Astrocyte (in vitro differentiated cells and primary cell): Measurements from ENCODE around the gene ADCYAP1R1. TPM values are rescaled to one million over a fixed set of nuclear protein-coding genes. Genes with fewer than 3 reads are reported as not detected.

Experiments used
- DNase-seq: peaks from one replicate; pipeline ENCODE4 v3.0.0-alpha.2; 2010; ENCODE audit warnings: low read depth
- FAIRE-seq: peaks from 2 replicates; lab custom pipeline; 2011; peaks lifted over from hg19 to GRCh38; lab: Jason Lieb, UNC
- H2AFZ ChIP-seq: 2 replicates; pipeline ENCODE4 v1.6.0; 2012; ENCODE audit warnings: low read depth, low read length, inconsistent platforms
- H3K27ac ChIP-seq: 2 replicates; pipeline ENCODE4 v1.5.1; 2011; ENCODE audit warnings: low read depth, low read length, inconsistent platforms
- H3K27me3 ChIP-seq: 2 replicates; pipeline ENCODE4 v1.6.0; 2011; ENCODE audit warnings: low read length, inconsistent platforms; ENCODE audit not compliant: insufficient read depth
- H3K36me3 ChIP-seq: 2 replicates; pipeline ENCODE4 v1.5.1; 2011; ENCODE audit warnings: low read length, inconsistent platforms; ENCODE audit not compliant: insufficient read depth
- H3K4me1 ChIP-seq: 2 replicates; pipeline ENCODE4 v1.5.1; 2011; ENCODE audit warnings: low read length, inconsistent platforms; ENCODE audit not compliant: insufficient read depth
- H3K4me2 ChIP-seq: 2 replicates; pipeline ENCODE4 v1.6.0; 2012; ENCODE audit warnings: low read length, inconsistent platforms
- H3K4me3 ChIP-seq: 2 replicates; pipeline ENCODE4 v1.5.1; 2011; ENCODE audit warnings: low read depth, mild to moderate bottlenecking, low read length, inconsistent platforms; ENCODE audit not compliant: insufficient read depth
- H3K79me2 ChIP-seq: 2 replicates; pipeline ENCODE4 v1.6.0; 2012; ENCODE audit warnings: mild to moderate bottlenecking, low read length, inconsistent platforms; ENCODE audit not compliant: insufficient read depth
- H3K9ac ChIP-seq: 2 replicates; pipeline ENCODE4 v1.6.0; 2012; ENCODE audit warnings: mild to moderate bottlenecking, low read length, inconsistent platforms
- H3K9me3 ChIP-seq: 2 replicates; pipeline ENCODE4 v1.5.1; 2012; ENCODE audit warnings: low read depth, mild to moderate bottlenecking, low read length, inconsistent platforms; ENCODE audit not compliant: insufficient read depth
- H4K20me1 ChIP-seq: 2 replicates; pipeline ENCODE4 v1.6.0; 2012; ENCODE audit warnings: low read length, inconsistent platforms; ENCODE audit not compliant: insufficient read depth
- H3K27ac Mint-ChIP-seq: one replicate; pipeline ENCODE4 v1.8.0; 2021; ENCODE audit warnings: mild to moderate bottlenecking, mixed read lengths; ENCODE audit not compliant: unreplicated experiment
- H3K27me3 Mint-ChIP-seq: one replicate; pipeline ENCODE4 v1.8.0; 2021; ENCODE audit warnings: low read depth, mixed read lengths; ENCODE audit not compliant: unreplicated experiment
- H3K36me3 Mint-ChIP-seq: one replicate; pipeline ENCODE4 v1.8.0; 2021; ENCODE audit warnings: low read depth, mixed read lengths; ENCODE audit not compliant: unreplicated experiment
- H3K4me1 Mint-ChIP-seq: one replicate; pipeline ENCODE4 v1.8.0; 2021; ENCODE audit warnings: low read depth, mixed read lengths; ENCODE audit not compliant: unreplicated experiment
- H3K4me3 Mint-ChIP-seq: one replicate; pipeline ENCODE4 v1.8.0; 2021; ENCODE audit warnings: mild to moderate bottlenecking, moderate library complexity, mixed read lengths; ENCODE audit not compliant: unreplicated experiment
- H3K9me3 Mint-ChIP-seq: one replicate; pipeline ENCODE4 v1.8.0; 2021; ENCODE audit warnings: mild to moderate bottlenecking, mixed read lengths; ENCODE audit not compliant: unreplicated experiment
- EZH2 ChIP-seq: IDR thresholded peaks from 2 replicates; pipeline ENCODE4 v1.6.1; 2012; ENCODE audit warnings: mild to moderate bottlenecking, low read length, inconsistent platforms; ENCODE audit not compliant: insufficient read depth
- total RNA-seq: library from RNA; stranded (reverse); gene quantifications from 2 replicates; pipeline ENCODE4 v1.2.1, GENCODE V29; 2021
- TF ChIP-seq, protein P1 (sequence below): IDR thresholded peaks from 2 replicates; pipeline ENCODE4 v1.5.1; 2011; ENCODE audit warnings: low read depth, mild to moderate bottlenecking, inconsistent platforms, low read length, moderate library complexity; ENCODE audit not compliant: insufficient read depth

The ADCYAP1R1 gene
- total RNA-seq, 1 donor from 2014 or later, result 0.05 TPM

DNA sequence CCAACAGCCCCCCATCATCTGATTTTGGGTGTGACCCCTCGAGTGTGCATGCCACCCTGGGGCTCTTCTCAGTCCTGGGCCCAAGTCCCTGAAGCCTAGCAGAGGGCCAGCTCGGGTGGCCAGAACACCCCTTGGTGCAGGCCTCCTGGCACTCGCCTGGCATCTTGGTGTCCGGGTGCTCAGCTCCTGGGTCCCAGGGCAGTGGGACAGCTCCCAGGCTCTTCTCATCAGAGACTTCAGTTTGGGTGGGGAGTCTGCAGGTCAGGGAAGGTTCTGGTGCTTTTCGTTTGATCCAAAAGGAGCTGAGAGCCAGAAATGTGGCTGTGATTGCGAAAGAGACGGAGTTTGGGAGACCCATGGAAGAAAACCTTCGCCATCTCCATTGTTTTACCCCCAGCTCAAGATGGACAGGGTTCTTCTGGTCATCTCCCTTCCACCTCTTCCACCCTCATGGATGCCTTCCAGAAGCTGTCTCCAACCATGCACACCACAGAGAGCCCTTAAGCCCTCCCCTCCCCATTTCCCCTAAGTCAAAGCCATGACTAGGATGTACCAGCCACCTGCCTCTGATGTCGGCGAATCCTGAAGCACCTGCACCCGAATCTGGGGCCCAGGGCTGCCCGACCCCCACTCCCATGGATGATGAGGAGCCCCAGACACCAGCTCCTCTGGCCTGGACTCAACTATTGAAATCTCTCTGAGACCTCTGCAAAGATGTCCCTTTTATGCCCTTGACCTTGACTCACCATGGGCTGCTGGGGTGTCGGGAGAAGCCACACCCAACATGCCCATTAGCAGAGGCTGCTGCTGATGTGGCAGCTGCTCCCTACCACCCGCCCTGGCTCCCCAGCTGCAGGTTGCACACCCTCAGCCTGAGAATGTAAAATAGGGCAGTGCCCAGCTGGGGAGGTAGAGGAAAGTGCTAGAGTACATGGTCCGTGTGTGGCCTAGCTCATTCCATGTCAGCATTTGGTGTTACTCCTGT, 55.3 kb downstream of the ADCYAP1R1 start:
- Histone ChIP-seq H3K4me1 (no peaks in the 10 kb centered on the region), H3K4me2 (no peak overlapping the region), H3K27me3 (peaks cover 9% of the 10 kb centered on the region), H3K9me3 (no peaks in the 10 kb centered on the region), H3K4me3 (no peak overlapping the region), H3K27ac (no peak overlapping the region), H2AFZ (no peak overlapping the region), H3K36me3 (no peaks in the 10 kb centered on the region), H3K9ac (no peak overlapping the region), H4K20me1 (no peaks in the 10 kb centered on the region), H3K79me2 (no peaks in the 10 kb centered on the region)
- H3K9me3 Mint-ChIP-seq, result no peaks in the 10 kb centered on the region
- TF ChIP-seq, protein P1, sequence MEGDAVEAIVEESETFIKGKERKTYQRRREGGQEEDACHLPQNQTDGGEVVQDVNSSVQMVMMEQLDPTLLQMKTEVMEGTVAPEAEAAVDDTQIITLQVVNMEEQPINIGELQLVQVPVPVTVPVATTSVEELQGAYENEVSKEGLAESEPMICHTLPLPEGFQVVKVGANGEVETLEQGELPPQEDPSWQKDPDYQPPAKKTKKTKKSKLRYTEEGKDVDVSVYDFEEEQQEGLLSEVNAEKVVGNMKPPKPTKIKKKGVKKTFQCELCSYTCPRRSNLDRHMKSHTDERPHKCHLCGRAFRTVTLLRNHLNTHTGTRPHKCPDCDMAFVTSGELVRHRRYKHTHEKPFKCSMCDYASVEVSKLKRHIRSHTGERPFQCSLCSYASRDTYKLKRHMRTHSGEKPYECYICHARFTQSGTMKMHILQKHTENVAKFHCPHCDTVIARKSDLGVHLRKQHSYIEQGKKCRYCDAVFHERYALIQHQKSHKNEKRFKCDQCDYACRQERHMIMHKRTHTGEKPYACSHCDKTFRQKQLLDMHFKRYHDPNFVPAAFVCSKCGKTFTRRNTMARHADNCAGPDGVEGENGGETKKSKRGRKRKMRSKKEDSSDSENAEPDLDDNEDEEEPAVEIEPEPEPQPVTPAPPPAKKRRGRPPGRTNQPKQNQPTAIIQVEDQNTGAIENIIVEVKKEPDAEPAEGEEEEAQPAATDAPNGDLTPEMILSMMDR, result no peak
- TF ChIP-seq EZH2, result no peak
- no peak for DNase-seq
- H3K27ac Mint-ChIP-seq, result no peak overlapping the region
- peak overlapping the region; percentile 57 for H3K4me3 Mint-ChIP-seq
- no peak for FAIRE-seq
- no peaks in the 10 kb centered on the region for H3K36me3 Mint-ChIP-seq
- peaks cover 52% of the 10 kb centered on the region for H3K27me3 Mint-ChIP-seq
- no peaks in the 10 kb centered on the region for H3K4me1 Mint-ChIP-seq

DNA sequence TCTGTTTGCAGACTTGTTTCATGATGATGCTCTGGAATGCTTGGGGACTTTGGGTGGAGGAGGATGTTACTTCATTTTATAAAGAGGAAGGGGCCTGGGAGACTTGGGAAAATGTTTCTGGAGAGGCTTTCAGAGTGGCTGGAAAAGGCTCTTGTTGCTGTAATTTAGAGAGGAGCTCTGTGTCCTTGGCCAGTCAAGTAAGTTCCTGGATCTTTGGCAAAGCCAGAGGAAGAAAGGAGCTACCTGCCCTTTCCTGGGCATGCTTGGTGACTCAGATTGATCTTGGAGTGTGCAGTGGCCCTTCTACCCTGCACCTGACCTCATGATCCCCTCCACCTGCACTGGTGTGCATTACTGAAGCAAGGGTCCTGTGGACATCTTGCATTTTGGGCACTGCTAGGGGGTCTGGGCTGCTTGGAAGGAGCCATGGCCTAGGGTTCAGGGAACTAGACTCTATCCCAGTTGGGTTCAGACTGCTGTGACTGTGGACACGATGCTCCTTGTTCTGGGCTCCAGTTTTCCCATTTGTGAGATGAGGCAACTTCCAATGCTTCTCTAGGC, 56.1 kb downstream of the ADCYAP1R1 start:
- H3K9me3 ChIP-seq, result no peaks in the 10 kb centered on the region

More for the DNA sequence above, 56.1 kb downstream of the ADCYAP1R1 start:
- no peaks in the 10 kb centered on the region for H3K4me1 ChIP-seq
- H3K79me2 ChIP-seq, result no peaks in the 10 kb centered on the region
- DNase-seq, result no peak
- H3K4me1 Mint-ChIP-seq, result no peaks in the 10 kb centered on the region
- H3K4me3 Mint-ChIP-seq, result no peak overlapping the region
- no peaks in the 10 kb centered on the region for H3K36me3 ChIP-seq
- peaks cover 54% of the 10 kb centered on the region for H3K27me3 Mint-ChIP-seq
- FAIRE-seq, result no peak
- H3K9me3 Mint-ChIP-seq, result no peaks in the 10 kb centered on the region
- H3K36me3 Mint-ChIP-seq, result no peaks in the 10 kb centered on the region
- no peak overlapping the region for H3K27ac ChIP-seq
- H3K27me3 ChIP-seq, result peaks cover 14% of the 10 kb centered on the region
- H2AFZ ChIP-seq, result no peak overlapping the region
- H3K4me3 ChIP-seq, result no peak overlapping the region
- H3K9ac ChIP-seq, result no peak overlapping the region
- no peaks in the 10 kb centered on the region for H4K20me1 ChIP-seq
- TF ChIP-seq, protein P1, result no peak
- TF ChIP-seq EZH2, result no peak
- no peak overlapping the region for H3K4me2 ChIP-seq
- H3K27ac Mint-ChIP-seq, result no peak overlapping the region
